ENCODE data around the gene PGBD5. TPM values are rescaled to one million over a fixed set of nuclear protein-coding genes. Genes with fewer than 3 reads are reported as not detected.

PGBD5 gene
- polyA plus RNA-seq, 1 of the 3 experiments (the other 2 are of a cell fraction) = 0.15 TPM

DNA sequence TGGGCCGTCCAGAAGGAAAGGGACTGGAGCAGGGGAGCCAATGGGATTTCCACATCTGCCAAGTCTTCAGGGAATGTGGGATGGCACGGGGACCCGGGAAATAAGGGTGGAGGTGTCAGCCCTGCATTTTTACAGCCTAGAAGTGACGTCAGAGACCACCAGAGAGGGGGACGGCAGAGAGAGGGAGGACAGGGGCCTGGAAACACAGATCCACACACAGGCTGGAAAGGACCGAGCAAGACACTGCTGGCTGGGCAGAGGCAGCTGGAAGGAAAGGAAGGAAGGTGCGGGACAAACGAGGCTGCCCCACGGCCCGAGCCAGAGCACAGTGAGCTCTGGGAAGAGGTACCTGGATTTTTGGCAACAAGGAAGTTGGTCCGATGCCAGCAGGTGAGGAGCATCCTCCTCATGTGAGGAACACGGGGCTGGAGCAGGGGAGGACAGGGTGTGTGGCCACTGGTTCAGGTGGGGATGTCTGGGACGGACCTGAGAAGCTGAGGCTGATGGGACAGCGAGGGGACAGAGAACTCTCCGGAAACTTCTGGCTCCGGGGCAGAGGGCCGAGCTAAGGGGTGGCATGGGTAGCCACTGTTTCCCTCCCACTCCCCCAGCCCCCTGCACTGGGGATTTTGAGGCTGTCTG lies 138.3 kb downstream of the PGBD5 start (continued):
- TF ChIP-seq, protein P1, sequence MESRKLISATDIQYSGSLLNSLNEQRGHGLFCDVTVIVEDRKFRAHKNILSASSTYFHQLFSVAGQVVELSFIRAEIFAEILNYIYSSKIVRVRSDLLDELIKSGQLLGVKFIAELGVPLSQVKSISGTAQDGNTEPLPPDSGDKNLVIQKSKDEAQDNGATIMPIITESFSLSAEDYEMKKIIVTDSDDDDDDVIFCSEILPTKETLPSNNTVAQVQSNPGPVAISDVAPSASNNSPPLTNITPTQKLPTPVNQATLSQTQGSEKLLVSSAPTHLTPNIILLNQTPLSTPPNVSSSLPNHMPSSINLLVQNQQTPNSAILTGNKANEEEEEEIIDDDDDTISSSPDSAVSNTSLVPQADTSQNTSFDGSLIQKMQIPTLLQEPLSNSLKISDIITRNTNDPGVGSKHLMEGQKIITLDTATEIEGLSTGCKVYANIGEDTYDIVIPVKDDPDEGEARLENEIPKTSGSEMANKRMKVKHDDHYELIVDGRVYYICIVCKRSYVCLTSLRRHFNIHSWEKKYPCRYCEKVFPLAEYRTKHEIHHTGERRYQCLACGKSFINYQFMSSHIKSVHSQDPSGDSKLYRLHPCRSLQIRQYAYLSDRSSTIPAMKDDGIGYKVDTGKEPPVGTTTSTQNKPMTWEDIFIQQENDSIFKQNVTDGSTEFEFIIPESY (IDR thresholded peaks at IDR 0.05; ENCODE audit: borderline replicate concordance, low read depth) = no peak
- TF ChIP-seq, protein P2, sequence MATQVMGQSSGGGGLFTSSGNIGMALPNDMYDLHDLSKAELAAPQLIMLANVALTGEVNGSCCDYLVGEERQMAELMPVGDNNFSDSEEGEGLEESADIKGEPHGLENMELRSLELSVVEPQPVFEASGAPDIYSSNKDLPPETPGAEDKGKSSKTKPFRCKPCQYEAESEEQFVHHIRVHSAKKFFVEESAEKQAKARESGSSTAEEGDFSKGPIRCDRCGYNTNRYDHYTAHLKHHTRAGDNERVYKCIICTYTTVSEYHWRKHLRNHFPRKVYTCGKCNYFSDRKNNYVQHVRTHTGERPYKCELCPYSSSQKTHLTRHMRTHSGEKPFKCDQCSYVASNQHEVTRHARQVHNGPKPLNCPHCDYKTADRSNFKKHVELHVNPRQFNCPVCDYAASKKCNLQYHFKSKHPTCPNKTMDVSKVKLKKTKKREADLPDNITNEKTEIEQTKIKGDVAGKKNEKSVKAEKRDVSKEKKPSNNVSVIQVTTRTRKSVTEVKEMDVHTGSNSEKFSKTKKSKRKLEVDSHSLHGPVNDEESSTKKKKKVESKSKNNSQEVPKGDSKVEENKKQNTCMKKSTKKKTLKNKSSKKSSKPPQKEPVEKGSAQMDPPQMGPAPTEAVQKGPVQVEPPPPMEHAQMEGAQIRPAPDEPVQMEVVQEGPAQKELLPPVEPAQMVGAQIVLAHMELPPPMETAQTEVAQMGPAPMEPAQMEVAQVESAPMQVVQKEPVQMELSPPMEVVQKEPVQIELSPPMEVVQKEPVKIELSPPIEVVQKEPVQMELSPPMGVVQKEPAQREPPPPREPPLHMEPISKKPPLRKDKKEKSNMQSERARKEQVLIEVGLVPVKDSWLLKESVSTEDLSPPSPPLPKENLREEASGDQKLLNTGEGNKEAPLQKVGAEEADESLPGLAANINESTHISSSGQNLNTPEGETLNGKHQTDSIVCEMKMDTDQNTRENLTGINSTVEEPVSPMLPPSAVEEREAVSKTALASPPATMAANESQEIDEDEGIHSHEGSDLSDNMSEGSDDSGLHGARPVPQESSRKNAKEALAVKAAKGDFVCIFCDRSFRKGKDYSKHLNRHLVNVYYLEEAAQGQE (IDR thresholded peaks at IDR 0.05; ENCODE audit: low read depth, low read length) = no peak

DNA sequence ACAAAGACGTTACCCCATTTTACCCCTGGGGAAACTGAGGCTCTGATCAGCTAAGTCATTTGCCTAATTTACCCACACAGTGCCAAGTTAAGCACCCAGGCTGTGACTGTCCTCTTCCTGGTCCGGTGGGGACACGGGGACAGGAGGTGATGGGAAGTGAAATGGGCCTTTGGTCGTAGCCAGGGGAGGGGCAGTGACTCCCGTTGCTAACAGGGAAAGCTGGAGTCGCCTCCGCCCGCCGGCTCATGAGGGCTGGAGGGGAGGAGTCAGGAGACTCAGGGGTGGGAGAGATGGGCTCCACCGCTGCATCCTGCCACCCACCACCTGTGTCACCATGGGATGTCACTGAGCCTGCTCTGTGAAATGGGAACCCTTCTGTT lies 139.3 kb downstream of the PGBD5 start:
- no peaks in the 10 kb centered on the region for H3K79me2 ChIP-seq (ENCODE audit: insufficient read depth)
- DNase-seq = no peak
- H3K9me2 ChIP-seq = no peaks in the 10 kb centered on the region
- POLR2A ChIA-PET = no interaction called here
- H3K27ac ChIP-seq (ENCODE audit: low read depth in 2 of 2, low read length in 1 of 2) = no peak overlapping the region
- no peaks in the 10 kb centered on the region for H3K36me3 ChIP-seq (replicated peaks in 1 of 2; ENCODE audit: control insufficient read depth in 1 of 2, insufficient read depth in 2 of 2, low read length in 1 of 2)
- no peaks in the 10 kb centered on the region for H4K20me1 ChIP-seq (ENCODE audit: insufficient read depth)
- TF ChIP-seq, protein P3, sequence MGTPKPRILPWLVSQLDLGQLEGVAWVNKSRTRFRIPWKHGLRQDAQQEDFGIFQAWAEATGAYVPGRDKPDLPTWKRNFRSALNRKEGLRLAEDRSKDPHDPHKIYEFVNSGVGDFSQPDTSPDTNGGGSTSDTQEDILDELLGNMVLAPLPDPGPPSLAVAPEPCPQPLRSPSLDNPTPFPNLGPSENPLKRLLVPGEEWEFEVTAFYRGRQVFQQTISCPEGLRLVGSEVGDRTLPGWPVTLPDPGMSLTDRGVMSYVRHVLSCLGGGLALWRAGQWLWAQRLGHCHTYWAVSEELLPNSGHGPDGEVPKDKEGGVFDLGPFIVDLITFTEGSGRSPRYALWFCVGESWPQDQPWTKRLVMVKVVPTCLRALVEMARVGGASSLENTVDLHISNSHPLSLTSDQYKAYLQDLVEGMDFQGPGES (IDR thresholded peaks at IDR 0.05; ENCODE audit: low read depth, low read length) = no peak
- TF ChIP-seq POLR2AphosphoS5 (IDR thresholded peaks at IDR 0.05; ENCODE audit: low read depth, low read length) (no peak), YY1 (IDR thresholded peaks at IDR 0.05; ENCODE audit: low read depth) (no peak), RFX5 (IDR thresholded peaks at IDR 0.05; ENCODE audit: low read length) (no peak)
- H3F3A ChIP-seq (replicated peaks; ENCODE audit: insufficient read depth) = no peaks in the 10 kb centered on the region
- no peak overlapping the region for H3K4me2 ChIP-seq
- no peak overlapping the region for H2AFZ ChIP-seq (ENCODE audit: low read depth)
- peaks cover 0 to 3% of the 10 kb centered on the region in 2 experiments; a peak in 1 of 4 replicates for H3K4me1 ChIP-seq (ENCODE audit: control insufficient read depth in 1 of 2, insufficient read depth in 2 of 2, low read depth in 1 of 2, low read length in 1 of 2)
- H3K9ac ChIP-seq = no peak overlapping the region
- CTCF ChIA-PET = interaction anchor here (1.2 kb wide), 1 partner anchor 32 kb away, joined by 3 read pairs; no protein-coding TSS in a partner anchor
- H3K9me3 ChIP-seq = no peaks in the 10 kb centered on the region
- 90% methylated on average over 9 of the region's 10 CpGs for WGBS (ENCODE audit: low lambda C conversion rate)
- no peaks in the 10 kb centered on the region for H3K27me3 ChIP-seq (ENCODE audit: insufficient read depth)
- no peak overlapping the region for H3K4me3 ChIP-seq (ENCODE audit: low read depth in 2 of 2, low read length in 1 of 2)

All from SK-N-SH (cell line).